ENCODE measurements around the gene C12orf57. TPM values are rescaled to one million over a fixed set of nuclear protein-coding genes. Genes with fewer than 3 reads are reported as not detected.

Gene C12orf57
- total RNA-seq, 3 donors from 2014 or later (not counting 1 experiment from before 2014, with no cell fraction given) = 125 to 157 (median 126) TPM

- TF ChIP-seq CTCF (IDR thresholded peaks at IDR 0.05) = no peak
- intact Hi-C loops (cut with micrococcal nuclease) = loop anchor here (5.0 kb wide), 1 partner anchor 63 kb away; the partner anchor contains the start of gene LPCAT3
- peak overlapping the region; percentile 91 for H3K4me3 Mint-ChIP-seq
- Histone ChIP-seq H3K27me3 (ENCODE audit: control insufficient read depth, insufficient read depth, low read length) (no peaks in the 10 kb centered on the region), H3K4me1 (ENCODE audit: control insufficient read depth, insufficient read depth, low read length) (peaks cover 90% of the 10 kb centered on the region), H3K4me3 (ENCODE audit: low read length) (peak overlapping the region; percentile 93), H3K36me3 (ENCODE audit: control insufficient read depth, insufficient read depth, low read length) (peaks cover 56% of the 10 kb centered on the region), H3K27ac (ENCODE audit: low read length) (peak overlapping the region; percentile 96), H3K9me3 (ENCODE audit: control insufficient read depth, insufficient read depth, low read length) (no peaks in the 10 kb centered on the region)
- DNase-seq (peak in 1 of 2 donors; percentile 43), ATAC-seq (no peak)
- no peaks in the 10 kb centered on the region for H3K36me3 Mint-ChIP-seq
- H3K4me1 Mint-ChIP-seq = peaks cover 83 to 98% of the 10 kb centered on the region in 2 donors
- no peaks in the 10 kb centered on the region for H3K27me3 Mint-ChIP-seq (ENCODE audit: low read depth in 2 of 2)
- H3K27ac Mint-ChIP-seq = peak overlapping the region; percentile 98 to 99
- 36% methylated on average over 21 of the region's 21 CpGs for WGBS (ENCODE audit: insufficient coverage)
- H3K9me3 Mint-ChIP-seq = no peaks in the 10 kb centered on the region
These were observed 10.7 kb downstream of the C12orf57 start for GRCh38 chr12:6954316-6955107.

GRCh38 chr12:6955108-6956020 is 11.5 kb downstream of the C12orf57 start:
- intact Hi-C loops (cut with micrococcal nuclease) = no loop called here

GRCh38 chr12:6956021-6956727 is 12.4 kb downstream of the C12orf57 start:
- H3K4me1 Mint-ChIP-seq = peaks cover 75 to 94% of the 10 kb centered on the region in 2 donors
- no peaks in the 10 kb centered on the region for H3K9me3 Mint-ChIP-seq
- no peaks in the 10 kb centered on the region for H3K36me3 Mint-ChIP-seq
- H3K4me3 Mint-ChIP-seq = peak overlapping the region; percentile 91
- Histone ChIP-seq H3K36me3 (ENCODE audit: control insufficient read depth, insufficient read depth, low read length) (peaks cover 73% of the 10 kb centered on the region), H3K27ac (ENCODE audit: low read length) (peak overlapping the region; percentile 96), H3K4me3 (ENCODE audit: low read length) (no peak overlapping the region), H3K27me3 (ENCODE audit: control insufficient read depth, insufficient read depth, low read length) (no peaks in the 10 kb centered on the region), H3K9me3 (ENCODE audit: control insufficient read depth, insufficient read depth, low read length) (no peaks in the 10 kb centered on the region), H3K4me1 (ENCODE audit: control insufficient read depth, insufficient read depth, low read length) (peaks cover 91% of the 10 kb centered on the region)
- intact Hi-C loops (cut with micrococcal nuclease) = no loop called here
- peak; percentile 60 to 73 for DNase-seq
- WGBS (ENCODE audit: insufficient coverage) = 36% methylated on average over 28 of the region's 28 CpGs
- peak; percentile 6 to 23 (median 16) for ATAC-seq
- peak overlapping the region; percentile 98 to 99 for H3K27ac Mint-ChIP-seq
- no peak for TF ChIP-seq CTCF (IDR thresholded peaks at IDR 0.05)
- no peaks in the 10 kb centered on the region for H3K27me3 Mint-ChIP-seq (ENCODE audit: low read depth in 2 of 2)

More at GRCh38 chr12:6955108-6956020, 11.5 kb downstream of the C12orf57 start:
- DNase-seq (peak in 1 of 2 donors; percentile 31), ATAC-seq (no peak)
- peak overlapping the region; percentile 96 for H3K27ac ChIP-seq (ENCODE audit: low read length)
- H3K27me3 ChIP-seq (ENCODE audit: control insufficient read depth, insufficient read depth, low read length) = no peaks in the 10 kb centered on the region
- H3K36me3 ChIP-seq (ENCODE audit: control insufficient read depth, insufficient read depth, low read length) = peaks cover 65% of the 10 kb centered on the region
- no peak overlapping the region for H3K4me3 ChIP-seq (ENCODE audit: low read length)
- H3K4me1 ChIP-seq (ENCODE audit: control insufficient read depth, insufficient read depth, low read length) = peaks cover 90% of the 10 kb centered on the region
- H3K36me3 Mint-ChIP-seq = no peaks in the 10 kb centered on the region
- 47% methylated on average over 22 of the region's 22 CpGs for WGBS (ENCODE audit: insufficient coverage)
- H3K4me3 Mint-ChIP-seq = peak overlapping the region; percentile 91
- no peaks in the 10 kb centered on the region for H3K9me3 Mint-ChIP-seq
- no peak for TF ChIP-seq CTCF (IDR thresholded peaks at IDR 0.05)
- peak overlapping the region; percentile 98 to 99 for H3K27ac Mint-ChIP-seq
- peaks cover 75 to 94% of the 10 kb centered on the region in 2 donors for H3K4me1 Mint-ChIP-seq
- H3K27me3 Mint-ChIP-seq (ENCODE audit: low read depth in 2 of 2) = no peaks in the 10 kb centered on the region
- H3K9me3 ChIP-seq (ENCODE audit: control insufficient read depth, insufficient read depth, low read length) = no peaks in the 10 kb centered on the region
